HG03460 (cell line): ENCODE results near the gene PUM2.
A peak's percentile ranks its signal among the peaks of the same experiment; 100 is the strongest.

Experiments used
- ATAC-seq: cut with Tn5 transposase; IDR thresholded peaks from one replicate; pipeline ENCODE4 v1.9.1; 2021; ENCODE audit not compliant: unreplicated experiment

PUM2 gene

GRCh38 chr2:20348542-20348941, 2.1 kb downstream of the PUM2 start:
- no peak for ATAC-seq

DNA sequence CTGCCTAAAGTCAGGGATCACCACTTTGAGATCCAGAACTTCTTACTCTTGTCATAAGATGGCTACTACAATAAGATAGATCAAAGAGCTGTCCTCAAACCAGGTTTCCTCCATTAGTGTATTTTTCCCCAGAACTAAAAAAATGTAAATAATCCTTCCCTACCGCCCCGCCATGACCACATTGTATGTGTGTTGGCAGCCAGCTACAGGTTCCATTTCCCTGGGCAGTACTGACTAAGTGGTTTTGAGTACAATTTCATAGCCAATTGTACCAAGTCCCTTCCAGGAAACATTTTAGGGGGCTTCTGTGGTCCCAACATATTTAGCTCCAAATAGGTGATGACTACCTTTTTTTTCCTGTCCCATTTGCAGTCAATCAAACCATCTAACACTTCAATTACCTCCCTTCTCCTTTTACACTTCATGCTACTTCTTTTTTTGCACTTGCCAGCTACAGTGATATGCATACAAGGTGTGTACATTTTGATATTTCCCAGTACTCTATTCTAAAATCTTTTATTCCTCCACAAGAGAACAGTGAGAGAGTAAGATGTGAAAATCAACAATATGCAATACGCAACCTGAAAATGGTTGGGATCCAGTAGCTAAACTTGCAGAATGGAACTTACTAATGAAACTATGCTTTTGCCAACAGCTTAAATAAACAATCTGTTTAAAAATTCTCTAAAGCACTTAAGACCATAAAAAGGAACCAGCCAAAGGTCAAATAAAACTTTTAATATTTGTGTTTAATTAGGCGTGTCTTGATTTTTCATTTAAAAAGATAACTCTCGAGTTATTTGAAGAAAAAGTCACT, 3.9 kb downstream of the PUM2 start:
- ATAC-seq = no peak

DNA sequence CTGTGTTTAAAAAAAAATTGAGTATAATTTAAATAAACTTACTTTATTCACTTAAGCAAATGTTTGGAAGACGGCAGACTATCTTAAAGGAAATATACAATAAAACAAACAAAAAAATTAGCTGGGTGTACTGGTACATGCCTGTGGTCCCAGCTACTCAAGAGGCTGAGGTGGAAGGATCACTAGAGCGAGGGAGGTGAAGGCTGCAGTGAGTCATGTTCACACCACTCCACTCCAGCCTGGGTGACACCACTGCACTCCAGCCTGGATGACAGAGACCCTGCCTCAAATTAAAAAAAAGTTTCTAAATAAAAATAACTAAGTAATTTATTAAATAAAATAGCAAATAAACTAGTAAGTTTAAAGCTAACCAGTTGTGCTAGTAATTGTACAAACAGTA, 7.5 kb downstream of the PUM2 start:
- ATAC-seq = no peak

DNA sequence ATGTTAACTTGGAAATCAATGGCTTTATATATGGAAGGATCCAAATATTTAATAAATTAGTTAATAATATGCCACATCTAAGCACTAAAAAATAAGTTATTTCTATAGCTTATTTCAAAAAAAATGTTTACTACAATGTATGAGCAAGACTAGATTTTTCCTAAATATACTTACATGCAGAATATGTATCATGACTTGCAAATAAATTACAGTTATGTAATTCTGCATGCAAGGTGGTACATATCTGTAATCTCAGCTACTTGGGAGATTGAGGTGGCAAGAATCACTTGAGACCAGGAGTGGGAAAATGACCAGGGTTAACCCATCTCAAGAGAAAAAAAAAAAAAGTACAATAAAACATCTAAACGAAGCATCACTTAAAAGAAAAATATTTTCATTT, 11.6 kb downstream of the PUM2 start:
- ATAC-seq = no peak

GRCh38 chr2:20334605-20335203, 15.9 kb downstream of the PUM2 start:
- no peak for ATAC-seq

- peak; percentile 52 for ATAC-seq
These were observed 16.9 kb downstream of the PUM2 start for GRCh38 chr2:20333738-20334137.

DNA sequence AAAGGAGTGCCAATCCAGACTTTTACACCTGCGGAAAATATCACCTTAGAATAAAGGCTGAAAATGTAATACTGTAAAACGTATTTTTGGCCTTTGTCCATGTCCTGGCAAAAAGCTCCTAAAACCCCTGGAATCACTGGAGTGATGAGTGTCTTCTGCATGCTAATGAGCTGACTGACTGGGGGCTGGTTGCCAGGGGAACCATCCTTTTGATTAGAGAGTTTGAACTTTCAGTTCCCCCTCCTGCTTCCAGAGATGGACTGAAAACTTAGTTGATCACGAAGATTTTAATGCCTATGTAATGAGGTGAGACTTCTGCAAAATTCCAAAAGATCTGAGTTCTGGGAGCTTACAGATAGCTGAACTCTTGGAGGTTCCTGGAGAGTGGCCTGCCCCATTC, 20.5 kb downstream of the PUM2 start:
- no peak for ATAC-seq

DNA sequence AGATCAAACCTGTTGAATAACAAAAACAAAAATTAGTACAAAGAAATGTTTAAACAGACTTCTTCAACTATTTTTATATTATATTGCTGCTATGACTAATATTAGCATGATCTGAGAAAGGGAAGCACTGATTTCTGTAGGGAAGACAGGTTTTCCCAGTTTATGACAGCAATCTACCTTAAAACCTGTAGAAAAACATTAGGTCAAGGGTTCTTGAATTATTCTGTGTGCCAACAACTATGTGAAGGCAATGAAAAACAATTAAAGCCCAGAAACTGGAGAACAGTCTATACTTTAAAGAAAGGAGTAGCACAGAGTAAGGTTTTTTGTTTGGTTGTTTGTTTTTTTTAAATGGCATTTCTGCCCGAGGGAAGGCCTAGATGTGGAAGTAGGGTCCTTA, 23.3 kb downstream of the PUM2 start:
- no peak for ATAC-seq

DNA sequence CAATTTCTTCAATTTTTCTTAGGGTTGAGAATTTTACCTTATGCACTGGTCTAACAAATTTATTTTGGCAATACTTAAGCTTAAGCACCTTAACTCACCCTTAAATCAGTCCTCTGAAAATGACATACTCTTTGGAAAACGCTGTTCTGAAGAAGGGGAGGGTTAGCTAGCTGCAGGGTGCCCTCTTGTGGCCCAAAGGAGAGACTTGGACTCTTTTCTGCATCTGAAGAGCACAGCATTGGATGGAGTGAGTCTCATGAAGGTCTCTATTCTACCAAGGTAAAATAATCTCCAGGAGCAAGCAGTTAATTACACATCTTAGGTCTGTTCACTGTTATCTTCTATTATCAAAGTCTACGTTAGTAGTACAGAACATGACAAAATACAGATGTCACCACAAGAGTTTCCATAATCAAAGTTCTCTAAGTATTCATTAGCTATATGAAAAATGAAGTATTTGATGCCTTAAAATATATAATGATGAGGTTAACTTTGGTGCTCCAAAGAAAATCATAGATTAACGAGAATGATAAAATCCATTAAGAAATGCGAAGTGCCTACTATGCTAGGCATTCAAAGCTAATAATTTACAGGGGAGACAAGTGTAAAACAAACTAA, 24.4 kb downstream of the PUM2 start:
- peak; percentile 62 for ATAC-seq

DNA sequence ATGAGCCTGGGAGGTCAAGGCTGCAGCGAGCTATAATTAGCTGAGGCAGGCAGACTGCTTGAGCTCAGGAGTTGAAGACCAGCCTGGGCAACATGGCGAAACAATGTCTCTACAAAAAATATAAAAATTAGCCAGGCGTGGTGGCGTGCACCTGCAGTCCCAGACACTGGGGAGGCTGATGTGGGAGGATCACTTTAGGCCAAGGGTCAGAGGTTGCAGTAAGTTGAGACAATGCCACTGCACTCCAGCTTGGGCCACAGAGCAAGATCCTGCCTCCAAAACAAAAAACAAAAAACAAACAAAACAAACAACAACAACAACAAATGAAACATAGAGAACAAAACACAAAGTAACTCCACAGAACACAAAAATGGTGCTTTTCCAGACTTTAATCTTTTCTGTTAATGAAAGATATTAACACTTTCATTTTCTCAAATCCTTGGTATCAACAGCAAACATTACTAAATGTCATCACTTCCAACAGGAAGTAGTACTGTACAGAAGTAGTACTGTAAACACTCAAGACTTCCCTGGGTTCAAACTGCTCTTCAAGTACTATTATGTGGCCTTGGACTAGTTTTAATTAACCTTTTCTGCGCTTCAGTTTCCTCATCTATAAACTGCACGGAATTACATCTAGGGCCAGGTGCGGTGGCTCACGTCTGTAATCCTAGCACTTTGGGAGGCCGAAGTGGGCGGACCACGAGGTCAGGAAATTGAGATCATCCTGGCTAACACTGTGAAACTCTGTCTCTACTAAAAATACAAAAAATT, 27.9 kb downstream of the PUM2 start:
- no peak for ATAC-seq

GRCh38 chr2:20317690-20318089, 33.0 kb downstream of the PUM2 start:
- ATAC-seq = no peak

DNA sequence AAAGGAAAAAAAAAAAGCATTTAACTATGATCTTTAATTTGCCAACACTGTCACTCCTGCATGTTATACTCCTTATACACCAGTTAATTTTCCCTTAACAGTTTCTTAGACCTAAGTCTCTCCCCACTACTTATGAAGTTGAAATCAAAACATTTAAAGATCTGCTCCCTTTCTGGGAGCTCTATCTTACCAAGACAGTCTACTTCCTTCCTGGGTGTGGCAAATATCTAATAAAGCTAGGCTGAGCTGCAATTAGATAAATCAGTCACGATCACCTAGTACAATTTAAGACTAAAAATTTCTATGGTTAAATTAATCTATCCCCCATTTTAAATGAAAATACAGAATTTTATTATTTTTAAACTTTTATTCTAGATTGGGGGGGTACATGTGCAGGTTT, 33.4 kb downstream of the PUM2 start:
- no peak for ATAC-seq

DNA sequence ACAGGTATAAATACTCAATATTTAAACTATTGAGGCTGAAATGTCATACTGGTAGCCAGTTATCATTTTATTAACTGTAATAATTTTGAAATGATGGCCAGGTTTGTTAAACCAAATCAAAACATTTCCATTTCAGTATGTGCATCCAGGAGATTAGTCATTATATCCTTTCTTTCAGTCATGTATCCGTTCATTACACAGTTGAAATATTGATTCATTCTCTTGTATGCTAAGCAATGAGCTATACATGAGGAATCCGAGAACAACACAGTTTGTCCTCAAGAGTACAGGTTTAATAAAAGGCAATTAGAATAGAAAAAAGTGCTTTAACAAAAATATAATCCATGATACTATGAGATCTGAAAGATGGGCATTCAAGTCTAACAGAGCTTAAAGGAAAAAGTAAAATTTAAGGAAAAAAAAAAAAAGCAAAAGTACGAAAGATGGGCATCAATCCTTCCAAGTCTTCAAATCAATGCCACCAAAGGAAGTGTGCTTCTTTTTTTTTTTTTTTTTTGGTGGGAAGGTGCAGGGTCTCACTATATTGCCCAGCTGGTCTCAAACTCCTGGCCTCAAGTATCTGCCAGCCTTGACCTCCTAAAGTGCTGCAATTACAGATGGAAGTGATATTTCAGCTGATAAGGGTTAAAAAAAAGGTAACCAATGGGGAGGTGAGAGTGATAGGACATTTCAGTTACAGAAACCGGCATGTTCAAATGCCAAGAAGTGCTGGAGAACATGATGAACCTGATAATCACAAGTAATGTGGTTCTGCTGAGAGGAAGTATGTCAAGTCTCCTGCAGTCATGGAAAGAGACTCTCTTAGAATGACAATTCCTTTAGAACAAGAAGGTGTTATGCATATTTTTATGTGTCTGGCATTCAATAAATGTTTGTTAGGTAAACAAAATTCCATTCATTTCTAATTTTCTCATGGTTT, 35.8 kb downstream of the PUM2 start:
- ATAC-seq = no peak

DNA sequence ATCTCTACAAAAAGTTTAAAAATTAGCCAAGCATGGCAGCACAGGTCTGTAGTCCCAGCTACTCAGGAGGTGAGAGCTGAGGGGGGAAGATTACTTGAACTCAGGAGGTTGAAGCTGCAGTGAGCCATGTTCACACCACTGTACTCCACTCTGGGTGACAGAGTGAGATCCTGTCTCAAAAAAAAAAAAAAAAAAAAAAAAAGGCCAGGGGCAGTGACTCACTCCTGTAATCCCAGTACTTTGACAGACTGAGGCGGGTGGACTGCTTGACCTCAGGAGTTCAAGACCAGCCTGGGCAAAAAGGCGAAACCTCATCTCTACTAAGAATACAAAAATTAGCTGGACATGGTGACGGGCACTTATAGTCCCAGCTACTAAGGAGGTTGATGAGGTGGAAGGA, 37.0 kb downstream of the PUM2 start:
- no peak for ATAC-seq

DNA sequence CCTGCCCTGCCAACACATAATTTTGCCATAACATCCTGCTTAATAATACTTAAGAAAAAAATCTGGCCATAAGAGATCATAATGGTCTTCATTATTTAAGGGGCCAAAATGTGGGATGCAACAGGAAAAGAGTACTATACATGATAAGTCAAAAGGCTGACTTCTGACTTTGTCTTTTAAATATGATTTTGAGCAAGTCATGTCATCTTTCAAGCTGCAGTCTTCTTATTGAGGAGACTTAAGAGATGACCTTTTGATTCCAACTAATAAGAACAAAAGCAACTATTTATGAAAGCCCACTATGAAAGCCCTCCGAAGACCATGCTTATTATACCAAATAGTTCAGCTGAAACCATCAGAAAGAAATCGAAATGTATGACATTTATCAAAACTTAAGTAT, 41.6 kb downstream of the PUM2 start:
- ATAC-seq = no peak

DNA sequence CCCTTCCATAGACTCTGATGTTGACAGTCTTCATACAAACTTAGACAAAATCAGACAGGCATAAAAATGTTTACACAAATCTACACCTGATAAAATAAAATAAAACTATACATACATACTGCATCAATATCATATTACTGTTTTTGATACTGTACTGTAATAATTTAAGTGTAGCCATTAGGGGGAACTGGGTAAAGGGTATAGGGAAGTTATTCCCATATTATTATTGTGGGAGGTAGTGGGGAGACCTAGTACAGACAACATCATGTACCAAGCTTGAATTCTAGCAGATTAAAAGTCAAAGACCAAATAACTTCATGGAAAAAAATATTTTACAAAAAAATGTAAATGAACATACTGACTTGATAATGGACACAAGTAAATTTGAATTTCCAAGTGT, 43.3 kb downstream of the PUM2 start:
- ATAC-seq = no peak

- ATAC-seq = no peak
These were observed 46.2 kb downstream of the PUM2 start for GRCh38 chr2:20304411-20304810.

DNA sequence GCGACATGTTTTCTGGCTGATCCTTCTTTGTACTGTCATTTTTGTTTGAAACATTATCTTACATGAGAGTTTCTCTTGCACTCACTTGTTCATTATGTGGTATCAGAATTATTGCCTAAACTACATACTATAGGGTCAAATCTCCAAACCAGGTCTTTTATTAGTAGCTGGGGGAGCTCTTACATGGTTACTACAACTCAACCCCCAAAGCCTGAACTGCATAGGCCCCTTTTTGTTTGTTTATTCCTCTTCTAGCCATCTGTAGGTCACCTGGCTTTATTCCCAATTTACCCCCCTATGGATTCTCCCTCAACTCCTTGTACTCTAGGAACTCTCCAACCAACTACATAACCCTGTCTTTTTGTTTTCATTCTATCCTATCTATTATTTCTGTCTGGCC, 46.7 kb downstream of the PUM2 start:
- ATAC-seq = no peak

GRCh38 chr2:20302019-20302418, 48.6 kb downstream of the PUM2 start:
- no peak for ATAC-seq

GRCh38 chr2:20300656-20301055, 50.0 kb downstream of the PUM2 start:
- no peak for ATAC-seq

DNA sequence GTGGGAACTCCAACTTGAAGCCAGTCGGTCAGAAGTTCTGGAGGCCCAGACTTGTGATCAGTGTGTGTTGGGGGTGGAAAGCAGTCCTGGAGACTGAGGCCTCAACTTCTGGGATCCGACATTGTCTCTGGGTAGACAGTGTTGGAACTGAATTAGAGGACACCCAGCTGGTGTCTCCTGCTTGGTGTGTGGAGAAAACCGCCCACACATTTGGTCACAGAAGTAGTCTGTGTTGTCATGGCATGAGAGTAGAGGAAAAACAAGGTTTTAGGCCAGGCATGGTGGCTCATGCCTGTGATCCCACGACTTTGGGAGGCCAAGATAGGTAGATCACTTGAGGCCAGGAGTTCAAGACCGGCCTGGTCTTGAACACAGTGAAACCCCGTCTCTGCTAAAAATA, 51.5 kb downstream of the PUM2 start:
- ATAC-seq = no peak
